GM12878 (cell line): ENCODE data around the gene CTCFL. TPM values are rescaled to one million over a fixed set of nuclear protein-coding genes. Genes with fewer than 3 reads are reported as not detected.

Experiments used
- ATAC-seq: fragments of 200-7000 bp; cut with Tn5 transposase; 3 replicates; pipeline ENCODE4 v1.9.1; 2020; ENCODE audit warnings: mild to moderate bottlenecking, moderate library complexity
- BruUV-seq: library from RNA; stranded (reverse); fragments of 400-500 nt; replicated peaks from 2 replicates; lab custom pipeline; 2021; lab: Mats Ljungman, UMichigan
- CTCF ChIA-PET: fragments of 300-600 bp; sonication (Branson Sonifier 250); formaldehyde crosslinking; extraction: SDS; loops from one replicate; lab custom pipeline; 2021; ENCODE audit warnings: inconsistent platforms; lab: Yijun Ruan, JAX
- POLR2A ChIA-PET: fragments of 350-600 bp; formaldehyde crosslinking; extraction: SDS; loops from one replicate; lab custom pipeline; 2021; ENCODE audit warnings: inconsistent platforms; lab: Charles Lee
- RAD21 ChIA-PET: fragments of 300-600 bp; sonication (Branson Sonifier 250); formaldehyde crosslinking; loops from one replicate; lab custom pipeline; 2023; ENCODE audit warnings: antibody characterized with exemption; ENCODE audit not compliant: unreplicated experiment; lab: Charles Lee
- SMC1A ChIA-PET: fragments of 300-600 bp; sonication (Branson Sonifier 250); formaldehyde crosslinking; loops from one replicate; lab custom pipeline; 2023; ENCODE audit not compliant: unreplicated experiment, uncharacterized antibody; lab: Charles Lee
- DNase-seq: peaks from one replicate; pipeline ENCODE4 v3.0.0-alpha.2; 2011; ENCODE audit warnings: low read depth, low spot score
- FAIRE-seq: peaks from 3 replicates; lab custom pipeline; 2011; peaks lifted over from hg19 to GRCh38; lab: Jason Lieb, UNC
- H2AFZ ChIP-seq: 2 replicates; pipeline ENCODE4 v1.6.0; 2011; ENCODE audit warnings: low read depth, low read length, control low read depth; ENCODE audit not compliant: control insufficient read depth
- H3K27ac ChIP-seq: 2 replicates; pipeline ENCODE4 v1.5.1; 2011; ENCODE audit warnings: control low read depth; ENCODE audit not compliant: control insufficient read depth, insufficient read depth
- H3K27me3 ChIP-seq, 2 experiments: replicated peaks in 1 of 2; 2 replicates each; pipeline versions ENCODE4 v1.6.0 to v1.6.1; 2011; ENCODE audit warnings: low read length in 1 of 2; ENCODE audit not compliant: control insufficient read depth in 2 of 2, insufficient read depth in 2 of 2
- H3K36me3 ChIP-seq, 2 experiments: 2 replicates each; pipeline ENCODE4 v1.5.1; 2011; ENCODE audit warnings: low read length in 1 of 2; ENCODE audit not compliant: control insufficient read depth in 2 of 2, insufficient read depth in 2 of 2
- H3K4me1 ChIP-seq: 2 replicates; pipeline ENCODE4 v1.6.1; 2011; ENCODE audit warnings: mild to moderate bottlenecking, low read length, moderate library complexity, mixed read lengths; ENCODE audit not compliant: control insufficient read depth, insufficient read depth
- H3K4me2 ChIP-seq: 2 replicates; pipeline ENCODE4 v1.6.0; 2011; ENCODE audit warnings: control low read depth; ENCODE audit not compliant: control insufficient read depth, insufficient read depth
- H3K4me3 ChIP-seq: fragments of 200-600 bp; sonication (generic); 2 replicates; pipeline ENCODE4 v1.5.1; 2016
- H3K79me2 ChIP-seq: 2 replicates; pipeline ENCODE4 v1.6.0; 2011; ENCODE audit warnings: low read length; ENCODE audit not compliant: control insufficient read depth, insufficient read depth
- H3K9ac ChIP-seq: 2 replicates; pipeline ENCODE4 v1.8.0; 2011; ENCODE audit warnings: low read length, control low read depth, mixed read lengths; ENCODE audit not compliant: control insufficient read depth, insufficient read depth
- H3K9me3 ChIP-seq: replicated peaks from 3 replicates; pipeline ENCODE4 v1.5.1; 2011; ENCODE audit warnings: mild to moderate bottlenecking, low read length; ENCODE audit not compliant: control insufficient read depth, insufficient read depth
- H4K20me1 ChIP-seq: 2 replicates; pipeline ENCODE4 v1.6.0; 2011; ENCODE audit not compliant: control insufficient read depth, insufficient read depth
- NRF1 ChIP-seq: conservative IDR thresholded peaks from 2 replicates; pipeline ENCODE4 v1.6.1; 2011; ENCODE audit warnings: mild to moderate bottlenecking, low read depth, low read length, improper control_type of control experiment
- SIX5 ChIP-seq: IDR thresholded peaks from 2 replicates; pipeline ENCODE4 v1.6.1; 2011; ENCODE audit warnings: mild to moderate bottlenecking, low read depth, low read length, moderate library complexity; ENCODE audit not compliant: severe bottlenecking
- SREBF1 ChIP-seq: IDR thresholded peaks from 2 replicates; pipeline ENCODE4 v1.6.1; 2012; ENCODE audit warnings: mild to moderate bottlenecking, low read length
- YY1 ChIP-seq: IDR thresholded peaks from 2 replicates; pipeline ENCODE4 v1.6.1; 2011; ENCODE audit warnings: low read depth, mild to moderate bottlenecking, low read length
- WGBS: methylation state at CpG from one replicate; pipeline ENCODE4 v1.1.6; 2016; ENCODE audit warnings: low lambda C conversion rate; ENCODE audit not compliant: insufficient replicate concordance, insufficient coverage; ENCODE audit errors: missing lambda C conversion rate; 5-methylcytosine and 5-hydroxymethylcytosine counted together
- in situ Hi-C: fragments of 300-500 bp; cut with MboI; formaldehyde crosslinking; loops from 9 replicates; pipeline ENCODE4 v1.14.3; 2018; ENCODE audit warnings: mixed read lengths
- intact Hi-C: fragments of 100-400 bp; cut with micrococcal nuclease; formaldehyde crosslinking; loops from one replicate; pipeline ENCODE4 v1.14.2; 2022; ENCODE audit not compliant: unreplicated experiment
- polyA plus RNA-seq, 11 experiments: library from polyadenylated mRNA; depleted of rRNA in 4 of 11; unstranded in 6 of 11; stranded (reverse) in 5 of 11; fragments of >200 nt; fragmentation: Nextera tagmentation in 4 of 11; fragmentation: Illumina TruSeq in 1 of 11; extraction: Ambion mirVana in 4 of 11; extraction: Trizol in 1 of 11; gene quantifications; 1 replicate in 1 of 11; 2 replicates in 10 of 11; pipeline versions ENCODE4 v1.2.1 to v1.2.3, GENCODE V29; 2011 to 2016; ENCODE audit warnings: inconsistent platforms in 2 of 11, missing spikeins in 2 of 11, low read depth in 1 of 11
- total RNA-seq, 4 experiments: library from RNA; depleted of rRNA in 3 of 4; stranded (reverse); fragments of >200 nt in 3 of 4; fragmentation: Illumina TruSeq in 1 of 4; extraction: Trizol in 1 of 4; gene quantifications; 2 replicates each; pipeline versions ENCODE4 v1.2.1 to v1.2.3, GENCODE V29; 2013 to 2021
- TF ChIP-seq, protein P1 (sequence below): fragments of 450-650 bp; IDR thresholded peaks from 2 replicates; pipeline ENCODE4 v1.6.1; 2018; ENCODE audit warnings: mild to moderate bottlenecking, low read depth, moderate library complexity; ENCODE audit not compliant: partially characterized antibody

The CTCFL gene
- total and polyA plus RNA-seq, 10 of the 15 experiments (the other 5 are each of a cell fraction or from before 2014, with no cell fraction given): 0.06 to 0.20 (median 0.11) TPM; not detected in 4

DNA sequence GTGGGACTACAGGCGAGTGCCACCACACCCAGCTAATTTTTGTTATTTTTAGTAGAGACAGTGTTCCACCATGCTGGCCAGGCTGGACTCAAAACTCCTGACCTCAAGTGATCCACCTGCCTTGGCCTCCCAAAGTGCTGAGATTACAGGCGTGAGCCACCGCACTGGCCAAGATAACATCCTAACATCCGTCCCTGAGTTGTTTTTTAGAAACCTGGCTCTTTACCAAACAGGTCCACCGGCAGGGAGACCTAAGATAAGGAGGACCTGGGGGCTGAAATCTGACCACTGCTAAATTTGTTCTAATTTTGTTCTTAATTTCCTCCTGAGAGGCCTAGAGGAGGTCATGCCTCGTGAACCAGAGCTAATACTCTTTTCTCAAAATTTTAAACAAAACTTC is 20.5 kb downstream of the CTCFL start:
- TF ChIP-seq, protein P1, sequence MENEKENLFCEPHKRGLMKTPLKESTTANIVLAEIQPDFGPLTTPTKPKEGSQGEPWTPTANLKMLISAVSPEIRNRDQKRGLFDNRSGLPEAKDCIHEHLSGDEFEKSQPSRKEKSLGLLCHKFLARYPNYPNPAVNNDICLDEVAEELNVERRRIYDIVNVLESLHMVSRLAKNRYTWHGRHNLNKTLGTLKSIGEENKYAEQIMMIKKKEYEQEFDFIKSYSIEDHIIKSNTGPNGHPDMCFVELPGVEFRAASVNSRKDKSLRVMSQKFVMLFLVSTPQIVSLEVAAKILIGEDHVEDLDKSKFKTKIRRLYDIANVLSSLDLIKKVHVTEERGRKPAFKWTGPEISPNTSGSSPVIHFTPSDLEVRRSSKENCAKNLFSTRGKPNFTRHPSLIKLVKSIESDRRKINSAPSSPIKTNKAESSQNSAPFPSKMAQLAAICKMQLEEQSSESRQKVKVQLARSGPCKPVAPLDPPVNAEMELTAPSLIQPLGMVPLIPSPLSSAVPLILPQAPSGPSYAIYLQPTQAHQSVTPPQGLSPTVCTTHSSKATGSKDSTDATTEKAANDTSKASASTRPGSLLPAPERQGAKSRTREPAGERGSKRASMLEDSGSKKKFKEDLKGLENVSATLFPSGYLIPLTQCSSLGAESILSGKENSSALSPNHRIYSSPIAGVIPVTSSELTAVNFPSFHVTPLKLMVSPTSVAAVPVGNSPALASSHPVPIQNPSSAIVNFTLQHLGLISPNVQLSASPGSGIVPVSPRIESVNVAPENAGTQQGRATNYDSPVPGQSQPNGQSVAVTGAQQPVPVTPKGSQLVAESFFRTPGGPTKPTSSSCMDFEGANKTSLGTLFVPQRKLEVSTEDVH: no peak
- TF ChIP-seq SIX5 (no peak), YY1 (no peak), SREBF1 (no peak), NRF1 (no peak)
- H3K4me3 ChIP-seq: no peak overlapping the region
- H2AFZ ChIP-seq: no peak overlapping the region
- CTCF ChIA-PET: interaction anchor here (0.7 kb wide), 1 partner anchor 109 kb away, joined by 5 read pairs; no protein-coding TSS in a partner anchor
- H3K27ac ChIP-seq: no peak overlapping the region
- no peaks in the 10 kb centered on the region for H3K9me3 ChIP-seq
- H3K9ac ChIP-seq: no peak overlapping the region
- H4K20me1 ChIP-seq: no peaks in the 10 kb centered on the region
- POLR2A ChIA-PET: interaction anchor here (0.6 kb wide), 1 partner anchor 1530 kb away, joined by 3 read pairs; no protein-coding TSS in a partner anchor
- no peak overlapping the region for H3K4me2 ChIP-seq
- H3K27me3 ChIP-seq: no peaks in the 10 kb centered on the region
- in situ Hi-C loops (loop anchor here (10.0 kb wide), 2 partner anchors 420 to 680 kb away; no protein-coding TSS in a partner anchor), intact Hi-C loops (no loop called here)
- no peaks in the 10 kb centered on the region for H3K36me3 ChIP-seq
- SMC1A ChIA-PET: interaction anchor here (2.5 kb wide), 1 partner anchor 9 kb away, joined by 5 read pairs; no protein-coding TSS in a partner anchor
- no TSS peak for BruUV-seq
- no peaks in the 10 kb centered on the region for H3K79me2 ChIP-seq
- 40% methylated on average over 5 of the region's 6 CpGs for WGBS
- RAD21 ChIA-PET: no interaction called here
- no peak for ATAC-seq
- H3K4me1 ChIP-seq: peaks cover 16% of the 10 kb centered on the region
- no peak for DNase-seq
- FAIRE-seq: no peak
